Stimulated activated CD4-positive, alpha-beta T cell treated with anti-CD3 and anti-CD28 coated beads, Interleukin-4, amount 100 ng/mL, for 4 hours (primary cell): ENCODE data around the gene DENND4C.

ENCODE experiments used
- DNase-seq, 2 experiments: peaks; one replicate each; pipeline ENCODE4 v3.0.0-alpha.2; 2020

DENND4C gene

DNA sequence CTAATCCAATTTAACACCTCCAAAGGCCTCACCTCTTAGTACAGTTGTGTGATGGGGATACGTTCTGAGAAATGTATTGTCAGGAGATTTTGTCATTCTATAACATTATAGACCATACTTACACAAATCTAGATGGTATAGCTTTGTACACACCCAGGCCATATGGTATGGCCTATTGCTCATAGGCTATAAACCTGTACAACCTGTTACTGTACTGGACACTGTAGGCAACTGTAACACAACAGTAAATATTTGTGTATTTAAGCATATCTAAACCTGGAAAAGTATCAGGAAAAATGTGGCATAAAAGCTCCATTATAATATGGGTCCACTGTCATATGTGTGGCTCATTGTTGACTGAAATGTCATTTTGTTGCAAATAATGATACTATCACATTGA is 190.4 kb downstream of the DENND4C start:
- DNase-seq, result no peak
